HUES6 (cell line): Measurements from ENCODE around the gene FOXI1.

ENCODE experiments used
- H3K27ac ChIP-seq: 2 replicates; pipeline ENCODE4 v1.7.0; 2013; ENCODE audit warnings: low read depth, mild to moderate bottlenecking, low read length, inconsistent platforms
- H3K27me3 ChIP-seq: 2 replicates; pipeline ENCODE4 v1.6.1; 2013; ENCODE audit warnings: low read length; ENCODE audit not compliant: control insufficient read depth, insufficient read depth
- H3K36me3 ChIP-seq: 2 replicates; pipeline ENCODE4 v1.6.1; 2013; ENCODE audit warnings: low read length; ENCODE audit not compliant: control insufficient read depth, insufficient read depth
- H3K4me1 ChIP-seq: 2 replicates; pipeline ENCODE4 v1.6.1; 2013; ENCODE audit warnings: low read length; ENCODE audit not compliant: control insufficient read depth, insufficient read depth
- H3K4me3 ChIP-seq: 2 replicates; pipeline ENCODE4 v1.5.1; 2013; ENCODE audit warnings: low read depth, low read length
- H3K9ac ChIP-seq: one replicate; pipeline ENCODE4 v1.6.1; 2013; ENCODE audit warnings: mild to moderate bottlenecking, low read length
- H3K9me3 ChIP-seq: 2 replicates; pipeline ENCODE4 v1.6.1; 2013; ENCODE audit warnings: low read depth, low read length; ENCODE audit not compliant: control insufficient read depth, insufficient read depth

Gene FOXI1

GRCh38 chr5:170076211-170076610 lies 29.5 kb upstream of the FOXI1 start:
- Histone ChIP-seq H3K27me3 (no peaks in the 10 kb centered on the region; the same call in 1 of the 2 replicates), H3K9ac (no peak overlapping the region), H3K36me3 (no peaks in the 10 kb centered on the region), H3K4me3 (no peak overlapping the region), H3K9me3 (no peaks in the 10 kb centered on the region), H3K4me1 (no peaks in the 10 kb centered on the region), H3K27ac (no peak overlapping the region)

DNA sequence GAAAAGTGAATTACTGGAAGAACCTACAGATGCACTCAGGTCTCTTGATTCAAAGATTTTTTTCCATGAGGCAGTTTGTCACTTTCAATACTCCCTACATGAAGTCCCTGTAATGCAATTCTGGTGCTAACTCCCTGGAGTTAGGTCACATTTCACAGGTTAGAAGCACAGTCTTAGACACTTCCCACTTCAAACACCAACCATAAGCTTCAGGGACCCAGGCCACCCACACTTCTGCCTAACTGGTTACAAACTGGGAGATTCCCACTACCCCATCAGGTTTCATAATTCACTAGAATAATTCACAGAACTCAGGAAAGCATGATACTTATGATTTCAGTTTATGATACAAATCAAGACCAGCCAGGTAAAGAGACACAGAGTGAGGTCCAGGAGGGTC lies 29.0 kb upstream of the FOXI1 start:
- H3K4me3 ChIP-seq, result no peak overlapping the region
- no peak overlapping the region for H3K27ac ChIP-seq
- no peaks in the 10 kb centered on the region for H3K4me1 ChIP-seq
- no peaks in the 10 kb centered on the region for H3K9me3 ChIP-seq
- H3K36me3 ChIP-seq, result no peaks in the 10 kb centered on the region
- H3K27me3 ChIP-seq, result no peaks in the 10 kb centered on the region; the same call in 1 of the 2 replicates
- no peak overlapping the region for H3K9ac ChIP-seq

- H3K9ac ChIP-seq, result no peak overlapping the region
- no peaks in the 10 kb centered on the region for H3K4me1 ChIP-seq
- H3K9me3 ChIP-seq, result no peaks in the 10 kb centered on the region
- no peaks in the 10 kb centered on the region; the same call in 1 of the 2 replicates for H3K27me3 ChIP-seq
- no peak overlapping the region for H3K4me3 ChIP-seq
- H3K27ac ChIP-seq, result no peak overlapping the region
- H3K36me3 ChIP-seq, result no peaks in the 10 kb centered on the region
Observed at GRCh38 chr5:170077526-170077925, 28.2 kb upstream of the FOXI1 start.

DNA sequence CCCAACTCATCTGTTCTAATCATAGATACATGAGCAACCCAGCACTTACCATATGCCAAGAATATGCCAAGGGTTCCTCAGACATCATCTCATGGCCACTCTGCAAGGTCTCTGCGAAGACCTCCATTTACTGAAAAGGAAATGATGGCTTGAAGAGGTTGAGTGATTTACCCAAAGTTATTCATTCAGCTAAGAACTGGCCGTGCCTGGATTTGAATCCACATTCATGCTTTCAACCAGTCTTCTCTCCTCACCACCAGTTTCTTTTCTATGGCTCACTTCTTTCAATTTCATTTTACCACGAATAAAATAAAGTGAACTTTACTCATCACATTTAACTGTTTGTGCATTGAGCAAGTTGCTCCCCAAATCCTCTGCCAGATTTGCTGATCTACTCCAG lies 27.2 kb upstream of the FOXI1 start:
- Histone ChIP-seq H3K27me3 (no peaks in the 10 kb centered on the region; the same call in 1 of the 2 replicates), H3K36me3 (no peaks in the 10 kb centered on the region), H3K4me1 (no peaks in the 10 kb centered on the region), H3K27ac (no peak overlapping the region), H3K4me3 (no peak overlapping the region), H3K9ac (no peak overlapping the region), H3K9me3 (no peaks in the 10 kb centered on the region)

GRCh38 chr5:170078931-170079330 lies 26.8 kb upstream of the FOXI1 start:
- Histone ChIP-seq H3K36me3 (no peaks in the 10 kb centered on the region), H3K27ac (no peak overlapping the region), H3K9me3 (no peaks in the 10 kb centered on the region), H3K9ac (no peak overlapping the region), H3K27me3 (no peaks in the 10 kb centered on the region; the same call in 1 of the 2 replicates), H3K4me1 (no peaks in the 10 kb centered on the region), H3K4me3 (no peak overlapping the region)

GRCh38 chr5:170080217-170080616 lies 25.5 kb upstream of the FOXI1 start:
- Histone ChIP-seq H3K9ac (no peak overlapping the region), H3K27me3 (no peaks in the 10 kb centered on the region), H3K9me3 (no peaks in the 10 kb centered on the region), H3K36me3 (no peaks in the 10 kb centered on the region), H3K27ac (no peak overlapping the region), H3K4me3 (no peak overlapping the region), H3K4me1 (no peaks in the 10 kb centered on the region)

GRCh38 chr5:170080786-170081445 lies 24.8 kb upstream of the FOXI1 start:
- Histone ChIP-seq H3K4me1 (no peaks in the 10 kb centered on the region), H3K27ac (no peak overlapping the region), H3K27me3 (no peaks in the 10 kb centered on the region), H3K4me3 (no peak overlapping the region), H3K36me3 (no peaks in the 10 kb centered on the region), H3K9me3 (no peaks in the 10 kb centered on the region), H3K9ac (no peak overlapping the region)

DNA sequence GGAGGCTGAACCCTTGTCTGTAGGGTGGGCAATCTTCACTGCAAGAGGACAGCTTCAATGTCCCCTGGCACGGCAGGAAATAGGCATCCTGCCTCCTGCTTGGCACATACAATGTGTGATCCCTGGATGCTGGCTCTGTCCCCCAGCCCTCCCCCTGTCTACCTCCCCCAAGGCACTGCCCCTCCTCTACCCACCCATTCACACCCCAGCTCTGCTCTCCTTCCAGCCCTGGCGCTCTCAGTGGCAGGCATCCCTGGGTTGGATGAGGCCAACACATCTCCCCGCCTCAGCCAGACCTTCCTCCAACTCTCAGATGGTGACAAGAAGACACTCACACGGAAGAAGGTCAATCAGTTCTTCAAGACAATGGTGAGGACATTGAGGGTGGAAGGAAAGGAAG lies 24.1 kb upstream of the FOXI1 start:
- H3K36me3 ChIP-seq, result no peaks in the 10 kb centered on the region
- H3K4me3 ChIP-seq, result no peak overlapping the region
- H3K9me3 ChIP-seq, result no peaks in the 10 kb centered on the region
- H3K4me1 ChIP-seq, result no peaks in the 10 kb centered on the region
- no peak overlapping the region for H3K27ac ChIP-seq
- no peak overlapping the region for H3K9ac ChIP-seq
- H3K27me3 ChIP-seq, result no peaks in the 10 kb centered on the region

- no peaks in the 10 kb centered on the region for H3K27me3 ChIP-seq
- no peaks in the 10 kb centered on the region for H3K36me3 ChIP-seq
- H3K4me3 ChIP-seq, result no peak overlapping the region
- no peak overlapping the region for H3K27ac ChIP-seq
- H3K9ac ChIP-seq, result no peak overlapping the region
- H3K9me3 ChIP-seq, result no peaks in the 10 kb centered on the region
- no peaks in the 10 kb centered on the region for H3K4me1 ChIP-seq
Observed at GRCh38 chr5:170082701-170083100, 23.0 kb upstream of the FOXI1 start.

- Histone ChIP-seq H3K4me1 (no peaks in the 10 kb centered on the region), H3K9me3 (peaks cover 3% of the 10 kb centered on the region; the same call in 1 of the 2 replicates), H3K36me3 (no peaks in the 10 kb centered on the region), H3K4me3 (no peak overlapping the region), H3K27ac (no peak overlapping the region), H3K27me3 (no peaks in the 10 kb centered on the region), H3K9ac (no peak overlapping the region)
Observed at GRCh38 chr5:170087168-170087817, 18.4 kb upstream of the FOXI1 start.

DNA sequence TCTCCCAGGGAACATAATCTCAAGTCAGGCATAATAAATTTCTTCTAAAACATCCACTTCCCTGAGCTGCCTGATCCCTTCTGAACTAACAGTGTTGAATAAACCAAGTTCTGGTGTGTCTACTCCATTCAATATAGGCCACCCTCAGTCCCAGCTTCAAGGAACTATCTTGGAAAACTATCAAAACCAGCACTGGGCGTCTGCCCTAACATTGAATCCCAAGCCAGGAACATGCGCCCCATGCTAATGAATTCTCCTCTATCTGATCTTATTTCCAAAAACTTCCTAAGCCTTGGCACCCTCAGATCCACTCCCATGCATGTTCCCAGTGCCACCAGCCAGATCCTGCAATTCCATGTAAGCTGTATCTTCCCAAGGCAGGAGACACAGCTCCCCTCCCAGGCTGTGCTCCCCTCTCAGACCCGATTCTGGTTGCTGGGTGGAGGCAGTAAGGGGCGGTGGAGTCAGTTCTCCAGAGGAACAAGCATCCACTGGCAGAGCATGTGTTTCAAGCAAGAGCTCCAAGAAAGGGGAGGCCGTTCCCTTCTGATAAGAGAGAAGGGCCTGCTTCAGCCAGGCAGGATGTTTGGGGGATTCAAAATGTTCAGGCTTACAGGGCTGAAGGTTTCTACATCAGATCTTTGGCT lies 13.1 kb upstream of the FOXI1 start:
- no peaks in the 10 kb centered on the region; the same call in 1 of the 2 replicates for H3K4me1 ChIP-seq
- no peaks in the 10 kb centered on the region for H3K27me3 ChIP-seq
- H3K36me3 ChIP-seq, result no peaks in the 10 kb centered on the region
- H3K9ac ChIP-seq, result no peak overlapping the region
- no peak overlapping the region for H3K27ac ChIP-seq
- peaks cover 3% of the 10 kb centered on the region; the same call in 1 of the 2 replicates for H3K9me3 ChIP-seq
- no peak overlapping the region for H3K4me3 ChIP-seq
